GM21515 (cell line): ENCODE data around the gene BIRC3.
A peak's percentile ranks its signal among the peaks of the same experiment; 100 is the strongest.
"Not testable (repeated sequence)": the region's sequence is repeated elsewhere in the genome, so short reads cannot be mapped to it uniquely, and the experiment has no call there.

Experiments
- ATAC-seq: cut with Tn5 transposase; IDR thresholded peaks from one replicate; pipeline ENCODE4 v1.9.1; 2021; ENCODE audit not compliant: unreplicated experiment

Gene BIRC3

GRCh38 chr11:102367364-102367763 lies 50.1 kb downstream of the BIRC3 start:
- ATAC-seq: no peak

DNA sequence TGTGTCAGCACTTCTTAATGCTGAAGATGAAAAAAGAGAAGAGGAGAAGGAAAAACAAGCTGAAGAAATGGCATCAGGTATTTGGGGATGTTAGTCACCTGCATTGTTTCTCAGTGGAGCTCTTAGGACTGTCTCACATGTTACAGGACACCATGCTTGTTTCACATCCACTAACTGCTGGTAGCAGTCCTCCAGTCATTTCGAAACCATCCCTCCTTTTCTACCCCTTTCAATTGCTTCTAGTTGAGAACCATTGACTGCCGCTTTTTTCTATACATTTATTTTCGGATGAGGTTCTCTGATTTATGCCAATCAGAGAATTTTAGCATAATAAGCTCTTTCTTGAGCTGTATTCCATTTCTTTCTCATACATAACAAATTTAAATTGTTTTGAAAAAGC lies 51.2 kb downstream of the BIRC3 start:
- peak; percentile 100 for ATAC-seq

- not testable (repeated sequence) for ATAC-seq
Measured at GRCh38 chr11:102374633-102375424, 57.5 kb downstream of the BIRC3 start.

DNA sequence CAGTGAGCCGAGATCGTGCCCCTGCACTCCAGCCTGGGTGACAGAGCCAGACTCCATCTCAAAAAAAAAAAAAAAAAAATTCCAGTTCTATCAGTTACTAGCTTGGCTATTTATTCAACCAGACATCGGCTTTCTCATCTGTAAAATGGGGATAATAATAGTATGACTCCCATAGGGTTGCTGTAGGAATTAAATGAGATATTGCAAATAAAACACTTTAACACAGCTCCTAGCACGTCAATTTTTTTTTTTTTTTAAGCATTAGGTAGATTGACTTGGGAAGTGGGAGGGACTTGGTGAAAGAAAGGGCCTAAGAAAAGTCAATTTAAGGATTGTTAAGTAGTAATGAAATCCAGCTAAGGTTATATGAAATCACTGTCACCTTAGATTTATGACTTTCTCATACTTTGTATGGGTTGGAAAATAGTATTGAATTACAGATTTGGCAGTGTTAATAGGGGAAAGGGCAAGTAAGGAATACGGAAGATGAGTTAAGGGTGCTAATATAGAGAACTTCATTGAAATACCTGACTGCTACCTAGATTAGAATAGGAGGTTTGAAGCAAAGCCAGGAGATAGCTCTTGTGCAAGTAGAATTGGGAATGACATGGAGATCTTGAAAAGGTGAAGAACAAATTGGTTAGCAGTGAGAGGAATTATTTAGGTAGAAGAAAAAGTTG lies 58.6 kb downstream of the BIRC3 start:
- ATAC-seq: no peak

GRCh38 chr11:102377891-102378290 lies 60.6 kb downstream of the BIRC3 start:
- no peak for ATAC-seq

- no peak for ATAC-seq
Measured at GRCh38 chr11:102378818-102379217, 61.5 kb downstream of the BIRC3 start.

- ATAC-seq: no peak
Measured at GRCh38 chr11:102382384-102382783, 65.1 kb downstream of the BIRC3 start.

GRCh38 chr11:102383839-102384238 lies 66.6 kb downstream of the BIRC3 start:
- no peak for ATAC-seq

DNA sequence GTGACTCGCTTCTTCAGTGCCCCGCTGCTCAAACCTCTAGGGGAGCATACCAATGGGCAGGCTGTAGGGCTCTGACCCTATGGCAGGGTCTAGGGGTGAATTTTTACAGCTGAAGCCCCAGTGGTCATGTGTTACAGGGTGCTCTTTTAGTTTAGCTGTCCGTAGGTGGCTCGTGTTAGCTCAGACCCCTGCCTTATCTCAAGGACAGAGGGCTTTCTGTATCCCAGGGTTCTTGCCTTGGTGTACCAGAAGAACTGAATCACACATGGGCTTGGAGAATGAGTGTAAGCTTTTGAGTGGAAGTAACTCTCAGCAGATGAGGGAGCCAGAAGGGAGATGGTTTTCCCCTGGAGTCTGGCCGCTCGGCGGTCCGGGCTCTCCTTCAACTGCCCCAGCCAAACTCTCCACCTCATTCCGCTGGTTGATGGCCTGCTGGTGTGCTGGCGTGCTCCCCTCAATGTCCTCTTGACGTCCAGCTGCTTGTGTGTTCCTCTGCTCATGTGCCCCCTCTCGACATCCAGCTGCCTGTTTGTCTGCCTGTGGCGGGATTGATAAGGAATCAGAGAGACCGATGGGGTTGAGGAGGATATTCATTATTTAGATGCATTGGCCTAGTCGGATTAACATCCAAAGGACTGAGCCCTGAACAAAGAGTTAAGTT lies 67.3 kb downstream of the BIRC3 start:
- ATAC-seq: no peak

DNA sequence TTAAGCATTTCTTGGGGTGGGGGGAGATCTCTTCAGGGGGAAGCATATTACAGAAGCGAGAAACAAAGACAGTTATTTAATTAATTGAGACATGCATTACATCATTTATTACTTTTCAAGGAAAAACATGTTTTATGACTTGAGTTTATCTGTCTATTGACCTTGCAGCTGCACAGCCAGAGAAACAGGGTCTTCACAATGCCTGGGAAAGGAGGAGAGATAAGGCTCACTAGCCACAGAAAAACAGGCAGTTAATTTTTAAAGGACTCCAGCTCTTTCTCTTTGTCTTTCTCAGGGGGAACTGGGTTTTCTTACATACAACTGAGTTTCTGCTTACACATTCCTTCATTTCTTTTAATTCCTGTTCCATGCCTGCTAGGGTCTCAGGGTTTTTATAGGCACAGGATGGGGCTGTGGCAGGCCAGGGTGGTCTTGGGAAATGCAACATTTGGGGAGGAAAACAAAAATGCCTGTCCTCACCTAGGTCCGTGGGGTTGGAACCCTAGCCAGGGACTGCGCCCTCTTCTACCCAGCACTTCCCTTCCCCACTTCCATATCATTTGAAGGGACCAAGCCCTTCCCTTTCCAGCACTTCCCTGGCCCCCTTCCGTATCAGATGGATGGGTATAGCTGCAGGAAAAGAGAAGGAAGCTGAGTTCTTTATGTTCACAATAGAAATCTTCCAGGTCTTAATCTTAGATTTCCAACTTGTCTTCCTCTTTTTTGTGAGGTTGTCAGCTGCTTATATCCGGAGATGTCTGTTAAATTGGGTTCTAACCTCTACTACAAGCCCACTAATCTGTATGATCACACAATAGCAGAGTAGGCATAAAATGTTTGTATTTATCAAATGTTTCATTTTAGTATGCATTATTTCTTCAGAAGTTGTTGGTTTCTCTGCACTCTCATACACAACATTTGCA lies 68.1 kb downstream of the BIRC3 start:
- no peak for ATAC-seq

- no peak for ATAC-seq
Measured at GRCh38 chr11:102386136-102386734, 69.0 kb downstream of the BIRC3 start.

DNA sequence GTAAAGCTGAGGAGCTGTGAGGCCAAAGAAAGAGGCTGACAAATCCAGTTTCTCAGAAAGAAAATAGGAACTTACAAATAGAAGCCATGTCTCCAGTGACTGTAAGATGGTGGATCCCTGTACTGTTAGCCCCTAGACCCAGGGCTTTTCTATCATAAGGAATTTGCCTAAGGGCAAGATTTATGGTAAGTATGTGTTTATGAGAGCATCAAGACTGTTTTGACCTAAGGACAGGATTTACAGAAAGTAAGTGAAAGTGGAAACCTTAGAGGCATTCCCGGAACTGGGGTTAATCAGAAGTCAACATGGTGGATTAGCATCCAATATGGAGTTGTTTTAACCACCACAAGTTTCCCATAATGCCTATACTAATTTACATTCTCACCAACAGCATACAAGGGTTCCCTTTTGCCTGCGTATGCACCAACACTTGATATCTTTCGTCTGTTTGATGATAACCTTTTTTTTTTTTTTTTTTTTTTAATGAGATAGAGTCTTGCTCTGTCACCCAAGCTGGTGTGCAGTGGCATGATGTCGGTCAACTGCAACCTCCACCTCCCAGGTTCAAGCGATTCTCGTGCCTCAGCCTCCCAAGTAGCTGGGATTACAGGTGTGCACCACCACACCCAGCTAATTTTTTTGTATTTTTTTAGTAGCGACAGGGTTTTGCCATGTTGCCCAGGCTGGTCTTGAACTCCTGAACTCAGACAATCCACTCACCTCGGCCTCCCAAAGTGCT lies 69.9 kb downstream of the BIRC3 start:
- no peak for ATAC-seq
